Measurements from ENCODE around the gene OTUB1.

- TF ChIP-seq, protein P1, sequence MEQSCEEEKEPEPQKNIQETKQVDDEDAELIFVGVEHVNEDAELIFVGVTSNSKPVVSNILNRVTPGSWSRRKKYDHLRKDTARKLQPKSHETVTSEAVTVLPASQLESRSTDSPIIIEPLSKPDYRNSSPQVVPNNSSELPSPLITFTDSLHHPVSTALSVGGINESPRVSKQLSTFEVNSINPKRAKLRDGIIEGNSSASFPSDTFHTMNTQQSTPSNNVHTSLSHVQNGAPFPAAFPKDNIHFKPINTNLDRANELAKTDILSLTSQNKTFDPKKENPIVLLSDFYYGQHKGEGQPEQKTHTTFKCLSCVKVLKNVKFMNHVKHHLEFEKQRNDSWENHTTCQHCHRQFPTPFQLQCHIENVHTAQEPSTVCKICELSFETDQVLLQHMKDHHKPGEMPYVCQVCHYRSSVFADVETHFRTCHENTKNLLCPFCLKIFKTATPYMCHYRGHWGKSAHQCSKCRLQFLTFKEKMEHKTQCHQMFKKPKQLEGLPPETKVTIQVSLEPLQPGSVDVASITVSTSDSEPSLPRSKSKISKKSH (CRISPR knock-in tag; IDR thresholded peaks at IDR 0.05), result no peak
- no peak for TF ChIP-seq CREB1 (IDR thresholded peaks at IDR 0.05)
- TF ChIP-seq CREB1 (CRISPR knock-in tag; IDR thresholded peaks at IDR 0.05), result no peak
- no peak for TF ChIP-seq RFX5 (IDR thresholded peaks at IDR 0.05; ENCODE audit: low read depth, low read length)
Observed at GRCh38 chr11:63986932-63987513, 785 bp downstream of the OTUB1 start.

All from K562 (cell line).